ENCODE data around the gene MVP.
"Not testable (repeated sequence)": the region's sequence is repeated elsewhere in the genome, so short reads cannot be mapped to it uniquely, and the experiment has no call there.

MVP gene

GRCh38 chr16:29876217-29876593, 55.9 kb downstream of the MVP start:
- peak in 2 of 3 donors; percentile 10 to 17 for DNase-seq

GRCh38 chr16:29876594-29877249, 56.5 kb downstream of the MVP start:
- peak in 2 of 3 donors; percentile 11 to 45 for DNase-seq

GRCh38 chr16:29877266-29877961, 57.2 kb downstream of the MVP start:
- peak; percentile 77 to 86 (median 80) for DNase-seq

- DNase-seq, result no peak
Measured at GRCh38 chr16:29878172-29878571, 57.9 kb downstream of the MVP start.

GRCh38 chr16:29881050-29881449, 60.8 kb downstream of the MVP start:
- no peak for DNase-seq

- no peak for DNase-seq
Measured at GRCh38 chr16:29883987-29884386, 63.7 kb downstream of the MVP start.

GRCh38 chr16:29889372-29889771, 69.1 kb downstream of the MVP start:
- not testable (repeated sequence) for DNase-seq

- peak; percentile 70 to 75 (median 73) for DNase-seq
Measured at GRCh38 chr16:29891525-29892457, 71.5 kb downstream of the MVP start.

GRCh38 chr16:29892458-29892813, 72.2 kb downstream of the MVP start:
- no peak for DNase-seq

GRCh38 chr16:29893553-29893952, 73.3 kb downstream of the MVP start:
- no peak for DNase-seq

- DNase-seq, result no peak
Measured at GRCh38 chr16:29894352-29894751, 74.1 kb downstream of the MVP start.

GRCh38 chr16:29896841-29897240, 76.6 kb downstream of the MVP start:
- no peak for DNase-seq

- no peak for DNase-seq
Measured at GRCh38 chr16:29897333-29897732, 77.1 kb downstream of the MVP start.
